Brain pericyte (primary cell): ENCODE measurements around the gene DACT1.

Experiments
- DNase-seq: peaks from one replicate; pipeline ENCODE4 v3.0.0-alpha.2; 2012; ENCODE audit warnings: low read depth, low spot score

DACT1 gene

GRCh38 chr14:58635091-58635830, 2.5 kb upstream of the DACT1 start:
- no peak for DNase-seq

- no peak for DNase-seq
Measured at GRCh38 chr14:58636129-58636528, 1.6 kb upstream of the DACT1 start.

- DNase-seq = peak; percentile 22
Measured at GRCh38 chr14:58637040-58637390, 747 bp upstream of the DACT1 start.

- no peak for DNase-seq
Measured at GRCh38 chr14:58638231-58639197, 752 bp downstream of the DACT1 start.

GRCh38 chr14:58639198-58639565, 1.4 kb downstream of the DACT1 start:
- no peak for DNase-seq

GRCh38 chr14:58639842-58640484, 2.2 kb downstream of the DACT1 start:
- peak; percentile 64 for DNase-seq

GRCh38 chr14:58640959-58641358, 3.2 kb downstream of the DACT1 start:
- no peak for DNase-seq

GRCh38 chr14:58641509-58641908, 3.7 kb downstream of the DACT1 start:
- DNase-seq = no peak

- DNase-seq = no peak
Measured at GRCh38 chr14:58643366-58643765, 5.6 kb downstream of the DACT1 start.

- DNase-seq = no peak
Measured at GRCh38 chr14:58645641-58646040, 7.9 kb downstream of the DACT1 start.

GRCh38 chr14:58646479-58646878, 8.7 kb downstream of the DACT1 start:
- no peak for DNase-seq

- no peak for DNase-seq
Measured at GRCh38 chr14:58647777-58648176, 10.0 kb downstream of the DACT1 start.

GRCh38 chr14:58650857-58651256, 13.1 kb downstream of the DACT1 start:
- DNase-seq = no peak

- DNase-seq = no peak
Measured at GRCh38 chr14:58656671-58657411, 19.1 kb downstream of the DACT1 start.

- no peak for DNase-seq
Measured at GRCh38 chr14:58659061-58659460, 21.3 kb downstream of the DACT1 start.

GRCh38 chr14:58659846-58660245, 22.1 kb downstream of the DACT1 start:
- DNase-seq = no peak

GRCh38 chr14:58660407-58660806, 22.6 kb downstream of the DACT1 start:
- no peak for DNase-seq

GRCh38 chr14:58662018-58662417, 24.3 kb downstream of the DACT1 start:
- no peak for DNase-seq

- no peak for DNase-seq
Measured at GRCh38 chr14:58662759-58663158, 25.0 kb downstream of the DACT1 start.

- DNase-seq = no peak
Measured at GRCh38 chr14:58663494-58664111, 25.8 kb downstream of the DACT1 start.
